Measurements from ENCODE around the gene CALHM1.

CALHM1 gene

DNA sequence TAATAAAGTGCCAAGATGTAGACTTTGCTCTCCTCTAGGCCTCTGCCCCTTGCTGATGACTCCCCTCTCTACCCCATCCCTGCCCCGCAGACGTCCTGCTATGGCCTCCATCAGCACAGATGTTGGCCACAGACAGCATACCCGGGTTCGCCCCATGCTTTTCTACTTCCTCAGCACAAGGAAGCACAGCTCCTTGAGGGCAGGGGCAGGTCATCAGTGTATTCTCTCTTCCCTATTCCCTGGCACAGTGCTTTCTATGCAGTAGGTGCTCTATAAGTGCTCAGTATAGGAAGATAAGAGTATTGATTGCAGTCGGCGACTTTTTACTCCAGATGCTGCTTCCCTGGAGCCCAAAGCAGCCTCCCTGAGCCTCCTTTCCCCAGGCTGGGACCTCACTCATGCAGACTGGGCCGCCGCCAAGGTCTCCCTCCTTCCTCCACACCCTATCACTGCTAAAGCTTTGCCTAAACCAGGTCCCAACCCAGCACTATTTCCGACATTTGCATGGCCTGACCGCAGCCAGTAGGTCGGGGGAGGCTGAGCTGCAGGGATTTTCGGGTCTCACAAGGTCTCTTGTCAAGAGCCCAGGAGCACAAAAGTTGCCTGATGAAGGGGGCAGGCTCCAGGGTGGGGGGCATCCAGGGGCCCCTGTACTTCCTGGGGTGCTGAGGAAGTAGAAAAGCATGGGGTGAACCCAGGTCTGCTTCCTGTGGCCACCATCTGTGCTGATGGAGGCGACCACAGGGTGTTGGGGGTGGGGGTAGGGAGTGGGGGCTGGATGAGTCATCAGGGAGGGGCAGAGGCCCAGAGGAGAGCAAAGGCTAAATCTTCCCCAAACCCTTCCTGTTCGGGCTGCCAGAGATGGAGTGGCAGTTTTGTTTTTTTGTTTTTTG lies 12.3 kb upstream of the CALHM1 start:
- no peak for DNase-seq (ENCODE audit: low read depth, low spot score)
- ChIA-PET CTCF (interaction anchor here (2.2 to 11.0 kb wide), 2 partner anchors 10 to 13 kb away, joined by 9 to 83 read pairs; no protein-coding TSS in a partner anchor), POLR2A (no interaction called here)
- TF ChIP-seq, protein P1, sequence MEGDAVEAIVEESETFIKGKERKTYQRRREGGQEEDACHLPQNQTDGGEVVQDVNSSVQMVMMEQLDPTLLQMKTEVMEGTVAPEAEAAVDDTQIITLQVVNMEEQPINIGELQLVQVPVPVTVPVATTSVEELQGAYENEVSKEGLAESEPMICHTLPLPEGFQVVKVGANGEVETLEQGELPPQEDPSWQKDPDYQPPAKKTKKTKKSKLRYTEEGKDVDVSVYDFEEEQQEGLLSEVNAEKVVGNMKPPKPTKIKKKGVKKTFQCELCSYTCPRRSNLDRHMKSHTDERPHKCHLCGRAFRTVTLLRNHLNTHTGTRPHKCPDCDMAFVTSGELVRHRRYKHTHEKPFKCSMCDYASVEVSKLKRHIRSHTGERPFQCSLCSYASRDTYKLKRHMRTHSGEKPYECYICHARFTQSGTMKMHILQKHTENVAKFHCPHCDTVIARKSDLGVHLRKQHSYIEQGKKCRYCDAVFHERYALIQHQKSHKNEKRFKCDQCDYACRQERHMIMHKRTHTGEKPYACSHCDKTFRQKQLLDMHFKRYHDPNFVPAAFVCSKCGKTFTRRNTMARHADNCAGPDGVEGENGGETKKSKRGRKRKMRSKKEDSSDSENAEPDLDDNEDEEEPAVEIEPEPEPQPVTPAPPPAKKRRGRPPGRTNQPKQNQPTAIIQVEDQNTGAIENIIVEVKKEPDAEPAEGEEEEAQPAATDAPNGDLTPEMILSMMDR (IDR thresholded peaks at IDR 0.05; ENCODE audit: insufficient read depth, low read length, missing control alignments), result no peak
- no peak overlapping the region for H3K4me3 ChIP-seq (ENCODE audit: low read depth, low read length)

DNA sequence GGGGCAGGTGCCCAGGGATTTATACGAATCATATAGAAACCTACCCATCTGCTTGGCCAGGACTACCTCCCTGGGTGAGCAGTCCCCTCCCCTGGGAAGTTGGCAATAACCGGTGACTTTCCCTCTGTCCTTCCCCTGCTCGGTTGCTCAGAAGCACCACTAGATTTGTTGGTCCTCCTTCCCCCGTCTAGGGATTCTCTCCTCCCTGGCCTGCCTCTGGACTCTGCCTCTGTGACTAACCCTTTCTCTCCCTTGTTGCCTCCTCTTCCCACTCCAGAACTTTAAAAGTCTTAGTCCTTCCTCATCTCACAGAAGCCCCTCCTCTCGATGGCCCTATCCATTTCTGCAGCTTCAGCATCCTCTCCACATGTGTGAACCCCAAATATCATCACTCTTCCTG lies 10.5 kb upstream of the CALHM1 start:
- DNase-seq (ENCODE audit: low read depth, low spot score), result no peak
- H3K4me3 ChIP-seq (ENCODE audit: low read depth, low read length), result no peak overlapping the region
- TF ChIP-seq, protein P1 (IDR thresholded peaks at IDR 0.05; ENCODE audit: insufficient read depth, low read length, missing control alignments), result no peak
- POLR2A ChIA-PET, result no interaction called here
- CTCF ChIA-PET, result interaction anchor here (0.9 to 11.0 kb wide), 3 partner anchors 12 to 15 kb away, joined by 3 to 83 read pairs (median 7); no protein-coding TSS in a partner anchor

DNA sequence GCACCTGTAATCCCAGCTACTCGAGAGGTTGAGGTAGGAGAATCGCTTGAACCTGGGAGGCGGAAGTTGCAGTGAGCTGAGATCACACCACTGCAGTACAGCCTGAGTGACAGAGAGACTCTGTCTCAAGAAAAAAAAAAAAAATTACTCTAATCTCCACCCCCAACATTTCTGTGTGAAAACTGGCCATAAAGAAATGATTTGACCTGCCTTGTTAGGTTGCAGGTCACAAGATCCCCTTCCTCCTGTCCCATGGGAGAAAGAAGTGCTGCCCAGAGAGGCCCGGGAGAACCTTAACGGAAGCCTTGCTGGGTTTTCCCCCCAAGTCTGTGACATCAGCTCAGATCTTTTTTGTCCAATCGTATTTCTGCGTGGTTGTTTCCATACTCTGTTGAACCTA lies 8.7 kb upstream of the CALHM1 start:
- no peak overlapping the region for H3K4me3 ChIP-seq (ENCODE audit: low read depth, low read length)
- CTCF ChIA-PET, result interaction anchor here (1.5 to 2.1 kb wide), 2 partner anchors 14 to 17 kb away, joined by 4 to 6 read pairs; no protein-coding TSS in a partner anchor
- no peak for DNase-seq (ENCODE audit: low read depth, low spot score)
- POLR2A ChIA-PET, result no interaction called here
- TF ChIP-seq, protein P1 (IDR thresholded peaks at IDR 0.05; ENCODE audit: insufficient read depth, low read length, missing control alignments), result no peak

DNA sequence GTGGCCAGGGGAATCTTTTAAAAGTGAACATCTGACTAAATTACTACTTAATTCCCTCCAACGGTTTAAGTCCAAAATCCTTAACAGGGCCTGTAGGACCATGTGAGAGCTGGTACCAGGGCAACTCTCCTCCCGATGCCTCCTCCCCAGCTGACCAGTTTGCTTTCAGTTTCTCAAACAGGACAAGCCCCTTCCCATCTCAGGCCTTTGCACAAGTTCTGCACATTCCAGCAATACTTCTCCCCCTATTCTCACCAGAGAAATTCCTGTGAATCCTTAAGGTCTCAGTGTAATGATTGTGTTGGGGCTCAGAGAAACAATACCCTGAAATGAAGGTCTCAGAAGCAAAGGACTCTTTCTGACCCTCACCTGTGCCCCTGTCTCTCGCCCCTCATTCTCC lies 8.0 kb upstream of the CALHM1 start:
- CTCF ChIA-PET, result interaction anchor here (1.2 to 2.1 kb wide), 2 partner anchors 9 to 18 kb away, joined by 5 to 6 read pairs; no protein-coding TSS in a partner anchor
- TF ChIP-seq, protein P1 (IDR thresholded peaks at IDR 0.05; ENCODE audit: insufficient read depth, low read length, missing control alignments), result no peak
- H3K4me3 ChIP-seq (ENCODE audit: low read depth, low read length), result no peak overlapping the region
- no peak for DNase-seq (ENCODE audit: low read depth, low spot score)
- POLR2A ChIA-PET, result no interaction called here

DNA sequence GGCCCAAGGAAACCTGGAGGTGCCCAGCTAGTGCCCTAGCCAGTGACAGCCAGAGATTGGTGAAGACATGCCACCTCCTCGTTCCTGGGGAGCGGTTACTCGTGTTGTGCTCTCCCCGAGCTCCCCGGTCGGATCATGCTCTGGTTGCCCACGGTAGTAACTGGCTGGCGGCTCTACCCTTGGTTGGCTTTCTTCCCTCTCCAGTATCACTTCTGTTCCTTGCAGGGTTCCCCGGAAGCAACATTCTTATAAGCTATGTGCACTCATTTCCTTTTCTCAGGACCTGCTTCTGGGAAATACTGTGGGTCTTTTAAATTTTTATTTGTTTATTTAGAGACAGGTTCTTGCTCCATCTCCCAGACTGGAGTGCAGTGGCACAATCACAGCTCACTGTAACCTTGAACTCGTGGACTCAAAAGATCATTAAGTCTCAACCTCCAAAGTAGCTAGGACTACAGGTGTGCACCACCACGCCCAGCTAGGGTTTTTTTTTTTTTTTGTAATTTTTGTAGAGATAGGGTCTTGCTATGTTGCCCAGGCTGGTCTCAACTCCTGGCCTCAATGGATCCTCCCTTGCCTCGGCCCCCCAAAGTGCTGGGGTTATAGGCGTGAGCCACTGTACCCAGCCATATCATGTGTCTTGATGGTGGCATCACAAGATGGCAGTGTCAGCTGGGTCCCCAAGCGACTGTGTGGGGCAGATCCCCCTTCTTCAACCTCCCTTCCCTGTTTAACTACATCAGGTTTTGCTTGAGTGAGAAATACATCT lies 6.9 kb upstream of the CALHM1 start:
- no peak for DNase-seq (ENCODE audit: low read depth, low spot score)
- H3K4me3 ChIP-seq (ENCODE audit: low read depth, low read length), result no peak overlapping the region
- CTCF ChIA-PET, result interaction anchor here (0.6 to 2.1 kb wide), 5 partner anchors 10 to 19 kb away, joined by 3 to 7 read pairs (median 5); partner anchors contain the start of gene CALHM3
- POLR2A ChIA-PET, result no interaction called here
- TF ChIP-seq, protein P1 (IDR thresholded peaks at IDR 0.05; ENCODE audit: insufficient read depth, low read length, missing control alignments), result no peak

DNA sequence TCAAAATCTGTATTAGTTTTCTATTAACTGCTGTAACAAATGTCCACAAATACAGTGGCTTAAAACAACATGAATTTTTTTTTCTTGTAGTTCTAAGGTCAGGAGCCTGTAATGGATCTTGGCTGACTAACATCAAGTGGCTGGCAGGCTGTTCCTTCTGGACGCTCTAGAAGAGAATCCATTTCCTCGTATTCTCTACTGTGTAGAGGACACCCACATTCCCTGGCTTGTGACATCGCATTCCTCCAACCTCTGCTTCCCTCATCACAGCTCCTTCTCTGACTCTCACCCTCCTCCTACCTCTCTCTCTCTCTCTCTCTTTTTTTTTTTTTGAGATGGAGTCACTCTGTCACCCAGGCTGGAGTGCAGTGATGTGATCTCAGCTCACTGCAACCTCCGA lies 4.8 kb upstream of the CALHM1 start:
- POLR2A ChIA-PET, result no interaction called here
- no peak for DNase-seq (ENCODE audit: low read depth, low spot score)
- no peak overlapping the region for H3K4me3 ChIP-seq (ENCODE audit: low read depth, low read length)
- CTCF ChIA-PET, result interaction anchor here (1.3 to 2.5 kb wide), 2 partner anchors 11 to 47 kb away, joined by 4 to 6 read pairs; partner anchors contain the start of gene CALHM2
- TF ChIP-seq, protein P1 (IDR thresholded peaks at IDR 0.05; ENCODE audit: insufficient read depth, low read length, missing control alignments), result no peak

Data from AG04449 (cell line).